Measurements from ENCODE around the gene UTS2R. TPM values are rescaled to one million over a fixed set of nuclear protein-coding genes. Genes with fewer than 3 reads are reported as not detected.

UTS2R gene
- total RNA-seq, 1 experiment from 2014 or later = 0.46 TPM

- no peaks in the 10 kb centered on the region for H3K4me1 Mint-ChIP-seq
- H3K4me3 Mint-ChIP-seq = no peak overlapping the region
- TF ChIP-seq ZNF232 (CRISPR knock-in tag; IDR thresholded peaks at IDR 0.05) (no peak), FOXJ3 (CRISPR knock-in tag; IDR thresholded peaks at IDR 0.05; ENCODE audit: borderline replicate concordance) (no peak), CBFB (CRISPR knock-in tag; IDR thresholded peaks at IDR 0.05; ENCODE audit: low read depth) (no peak), ZBTB43 (CRISPR knock-in tag; IDR thresholded peaks at IDR 0.05) (no peak)
- H3K27ac Mint-ChIP-seq = no peak overlapping the region
- DNase-seq (ENCODE audit: low spot score) = no peak
- CTCF ChIA-PET = no interaction called here
- ATAC-seq = no peak
- no peaks in the 10 kb centered on the region for H3K27me3 Mint-ChIP-seq (ENCODE audit: low read depth)
- H3K36me3 Mint-ChIP-seq = no peaks in the 10 kb centered on the region
- no peaks in the 10 kb centered on the region for H3K9me3 Mint-ChIP-seq
- POLR2A ChIA-PET = no interaction called here
Measured at GRCh38 chr17:82392941-82393340, 21.4 kb downstream of the UTS2R start.

- Mint-ChIP-seq H3K36me3 (no peaks in the 10 kb centered on the region), H3K4me1 (no peaks in the 10 kb centered on the region), H3K9me3 (no peaks in the 10 kb centered on the region), H3K4me3 (no peak overlapping the region), H3K27ac (no peak overlapping the region), H3K27me3 (ENCODE audit: low read depth) (no peaks in the 10 kb centered on the region)
- DNase-seq (ENCODE audit: low spot score) (no peak), ATAC-seq (no peak)
- TF ChIP-seq NFE2L1 (CRISPR knock-in tag; IDR thresholded peaks at IDR 0.05) (no peak), PRRX2 (CRISPR knock-in tag; IDR thresholded peaks at IDR 0.05) (no peak), CTCF (IDR thresholded peaks at IDR 0.05) (no peak), NR2C2 (CRISPR knock-in tag; IDR thresholded peaks at IDR 0.05) (no peak), TEAD4 (CRISPR knock-in tag; IDR thresholded peaks at IDR 0.05) (no peak), FOXP1 (CRISPR knock-in tag; IDR thresholded peaks at IDR 0.05; ENCODE audit: borderline replicate concordance) (no peak)
- POLR2A ChIA-PET = interaction anchor here (0.7 kb wide), 1 partner anchor 61 kb away, joined by 8 read pairs; the partner anchor contains the start of gene SECTM1
- CTCF ChIA-PET = interaction anchor here (1.1 kb wide), 2 partner anchors 23 to 30 kb away, joined by 3 to 5 read pairs; no protein-coding TSS in a partner anchor
Measured at GRCh38 chr17:82394278-82394677, 22.7 kb downstream of the UTS2R start.

- Mint-ChIP-seq H3K4me3 (no peak overlapping the region), H3K27me3 (ENCODE audit: low read depth) (no peaks in the 10 kb centered on the region), H3K36me3 (peaks cover 4% of the 10 kb centered on the region), H3K4me1 (no peaks in the 10 kb centered on the region), H3K27ac (no peak overlapping the region), H3K9me3 (no peaks in the 10 kb centered on the region)
- no peak for ATAC-seq
- ChIA-PET POLR2A (no interaction called here), CTCF (no interaction called here)
- no peak for DNase-seq (ENCODE audit: low spot score)
- TF ChIP-seq PREB (CRISPR knock-in tag; IDR thresholded peaks at IDR 0.05; ENCODE audit: borderline replicate concordance) (no peak), IRF1 (CRISPR knock-in tag; IDR thresholded peaks at IDR 0.05) (no peak), JUN (CRISPR knock-in tag; IDR thresholded peaks at IDR 0.05) (no peak), ZNF317 (CRISPR knock-in tag; IDR thresholded peaks at IDR 0.05; ENCODE audit: borderline replicate concordance, low read depth) (no peak), E2F1 (CRISPR knock-in tag; IDR thresholded peaks at IDR 0.05) (no peak), ZNF532 (CRISPR knock-in tag; IDR thresholded peaks at IDR 0.05; ENCODE audit: borderline replicate concordance) (no peak), HMGA2 (CRISPR knock-in tag; IDR thresholded peaks at IDR 0.05) (no peak), ZNF232 (CRISPR knock-in tag; IDR thresholded peaks at IDR 0.05) (no peak), ATF1 (CRISPR knock-in tag; IDR thresholded peaks at IDR 0.05) (no peak), ZNF416 (CRISPR knock-in tag; IDR thresholded peaks at IDR 0.05) (no peak), CREB1 (CRISPR knock-in tag; IDR thresholded peaks at IDR 0.05) (no peak)
Measured at GRCh38 chr17:82396601-82397435, 25.3 kb downstream of the UTS2R start.

Measured in WTC11 (cell line).